HG03575 (cell line): ENCODE measurements around the gene DAPK1.

Experiments
- ATAC-seq: cut with Tn5 transposase; IDR thresholded peaks from one replicate; pipeline ENCODE4 v1.9.1; 2021; ENCODE audit not compliant: unreplicated experiment, insufficient number of reproducible peaks, low FRiP score; ENCODE audit errors: extremely low read depth

Gene DAPK1

GRCh38 chr9:87515006-87515405 lies 17.3 kb downstream of the DAPK1 start:
- ATAC-seq, result no peak

- no peak for ATAC-seq
Measured at GRCh38 chr9:87515588-87516221, 18.0 kb downstream of the DAPK1 start.

GRCh38 chr9:87516222-87516925 lies 18.7 kb downstream of the DAPK1 start:
- ATAC-seq, result no peak

DNA sequence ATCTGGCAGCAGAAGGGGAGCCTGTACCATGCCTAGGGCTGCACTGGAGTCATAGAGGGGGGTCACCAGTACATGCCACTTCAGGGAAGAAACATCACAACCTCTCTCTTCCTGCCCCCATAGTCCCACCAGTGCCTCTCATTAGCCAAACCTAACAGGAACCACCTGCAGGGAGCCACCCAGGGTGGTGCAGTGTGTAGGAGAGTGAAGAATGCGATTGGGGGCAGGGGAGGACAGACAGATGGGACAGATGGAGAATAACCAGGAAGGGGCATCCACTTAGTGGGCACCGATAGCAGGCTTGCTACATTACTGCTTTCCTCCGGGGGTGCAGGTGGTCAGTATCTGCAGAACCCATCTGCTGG lies 19.2 kb downstream of the DAPK1 start:
- no peak for ATAC-seq

GRCh38 chr9:87517732-87518131 lies 20.1 kb downstream of the DAPK1 start:
- no peak for ATAC-seq

DNA sequence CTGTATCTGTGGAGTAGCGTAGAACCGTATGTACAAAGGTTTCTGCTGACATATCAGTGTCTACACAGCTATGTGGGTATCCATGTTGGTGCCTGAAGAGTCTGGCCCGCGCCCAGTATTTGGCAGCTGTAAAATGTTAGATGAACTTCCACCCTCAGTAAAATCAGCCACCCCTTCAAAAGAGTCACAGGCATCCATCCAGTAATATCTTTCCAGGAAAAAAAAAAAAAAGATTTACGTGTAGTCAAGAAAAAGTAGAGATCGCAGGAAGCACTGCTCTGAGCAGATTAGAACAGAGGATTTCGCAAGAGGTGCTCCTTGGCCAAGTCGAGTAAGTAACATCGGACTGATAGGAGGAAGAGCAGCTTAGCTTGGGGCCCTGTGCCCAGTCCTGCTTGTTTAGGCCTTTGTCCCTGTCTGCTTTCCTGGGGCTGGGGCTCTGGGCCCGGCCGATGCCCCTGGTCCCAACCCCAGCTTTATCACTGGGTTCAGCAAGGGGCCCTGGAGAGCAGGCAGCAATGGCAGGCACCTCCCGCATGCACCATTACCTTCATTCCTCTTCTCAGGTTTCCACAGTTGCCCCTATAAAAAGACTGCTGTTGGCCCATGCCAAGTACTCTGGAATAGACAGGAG lies 21.2 kb downstream of the DAPK1 start:
- no peak for ATAC-seq

DNA sequence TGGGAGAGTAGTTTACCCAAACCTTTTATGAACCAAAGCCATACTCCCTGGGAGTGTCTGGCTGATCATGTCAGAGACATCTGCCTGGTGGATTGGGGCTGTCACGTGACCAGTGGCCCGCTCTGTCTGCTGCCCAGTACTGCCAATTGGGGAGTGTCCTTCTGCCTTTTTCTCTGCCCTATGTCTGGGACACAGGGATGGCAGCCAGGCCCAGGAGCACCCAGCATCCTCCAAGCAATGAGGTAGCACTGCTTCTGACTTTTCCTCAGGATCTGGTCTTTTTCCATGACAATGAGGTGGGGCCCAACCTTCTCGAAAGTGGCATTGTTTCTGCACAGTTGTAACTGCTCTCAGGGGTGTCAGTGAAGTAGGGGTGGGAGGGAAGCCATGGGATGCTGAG lies 21.8 kb downstream of the DAPK1 start:
- ATAC-seq, result no peak

DNA sequence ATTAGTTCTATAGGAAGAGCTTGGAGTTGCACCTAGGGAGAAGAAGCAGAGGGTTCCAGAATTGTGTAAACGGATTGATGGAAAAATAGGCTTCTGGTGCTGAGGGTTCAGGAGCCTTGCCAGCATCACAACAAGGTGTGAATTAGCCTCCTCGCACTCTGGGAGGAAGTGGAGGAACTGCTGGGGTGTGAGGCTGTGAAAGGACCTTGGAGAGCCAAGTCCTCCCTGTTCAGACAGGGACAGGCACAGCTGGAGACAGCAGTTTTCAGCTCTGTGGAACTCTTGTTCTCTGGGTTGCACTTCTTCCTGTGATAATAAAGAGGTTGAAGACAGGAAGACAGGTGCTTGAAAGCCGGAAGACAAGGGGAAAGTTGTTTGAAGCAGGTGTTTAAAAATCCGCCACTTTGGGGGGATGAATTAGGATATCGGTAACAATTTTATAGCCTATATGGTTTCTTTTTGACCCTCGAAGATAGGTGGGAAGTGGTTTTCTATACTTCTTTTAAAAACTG lies 22.6 kb downstream of the DAPK1 start:
- ATAC-seq, result no peak

DNA sequence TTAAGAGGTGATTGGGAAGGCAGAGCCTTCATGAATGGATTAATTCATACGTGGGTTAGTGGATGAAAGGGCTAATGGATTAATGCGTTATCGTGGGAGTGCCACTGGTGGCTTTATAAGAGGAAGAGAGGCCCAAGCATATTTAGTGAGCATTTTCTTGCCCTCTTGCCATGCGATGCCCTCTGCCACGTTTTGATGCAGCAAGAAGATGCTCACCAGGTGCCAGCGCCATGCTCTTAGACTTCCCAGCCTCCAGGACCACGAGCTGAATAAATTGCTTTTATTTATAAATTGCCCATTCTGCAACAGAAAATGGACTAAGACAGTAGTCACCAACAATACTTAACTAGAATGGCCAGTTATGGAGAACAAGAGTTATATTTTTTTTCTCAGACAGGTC lies 24.2 kb downstream of the DAPK1 start:
- no peak for ATAC-seq

DNA sequence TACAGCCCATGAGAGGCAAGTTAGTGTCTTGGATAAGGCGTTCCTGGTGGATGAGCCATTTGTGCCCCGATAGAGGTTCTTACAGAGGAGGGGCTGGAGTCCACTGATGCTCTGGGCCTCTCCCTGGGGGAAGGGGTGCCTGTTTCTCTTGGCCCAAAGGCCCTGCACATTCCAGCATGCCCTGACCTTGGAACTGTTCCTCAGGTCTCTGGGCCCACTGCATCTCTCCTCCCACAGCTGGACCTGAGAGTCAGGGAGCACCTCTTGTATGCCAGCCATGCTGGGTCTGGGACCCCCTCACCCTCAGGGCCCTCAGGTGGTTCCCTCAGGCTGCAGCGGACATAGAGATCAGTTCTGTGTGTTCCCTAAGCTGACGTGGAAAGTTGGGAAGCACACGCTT lies 26.4 kb downstream of the DAPK1 start:
- no peak for ATAC-seq

GRCh38 chr9:87525546-87526303 lies 28.1 kb downstream of the DAPK1 start:
- no peak for ATAC-seq

DNA sequence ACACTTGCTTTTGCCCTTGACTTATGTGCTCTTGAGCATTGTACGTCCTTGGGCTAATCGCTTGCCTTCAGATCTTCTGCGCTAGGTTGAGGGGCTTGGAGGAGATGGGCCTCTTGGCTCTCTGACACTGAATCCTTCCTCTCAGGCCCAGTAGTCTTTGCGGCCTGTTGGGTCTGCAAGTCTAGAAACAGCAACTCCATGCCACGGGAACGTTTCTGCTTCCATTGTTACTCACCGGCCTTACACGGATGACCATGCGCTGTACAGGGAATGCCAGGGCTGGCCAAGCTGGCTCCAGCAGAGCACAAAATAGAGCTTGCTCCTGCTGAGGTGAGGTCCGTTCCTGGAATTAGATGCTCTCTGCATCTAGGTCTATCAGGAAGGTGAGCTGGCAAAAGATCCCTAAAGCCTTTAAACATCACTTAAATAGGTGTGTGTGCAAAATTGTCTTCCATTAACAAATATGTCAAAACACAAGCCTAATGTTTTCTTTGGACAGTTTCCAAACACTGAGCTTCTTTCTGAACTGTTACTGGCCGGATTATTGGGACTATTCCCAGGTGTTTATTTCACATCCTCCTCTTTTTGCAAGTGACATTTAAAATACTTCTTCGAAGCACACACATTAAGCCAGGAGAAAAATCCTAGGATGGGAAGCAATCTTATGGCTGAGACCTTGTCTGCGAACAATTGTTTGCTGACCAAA lies 29.7 kb downstream of the DAPK1 start:
- ATAC-seq, result no peak

- ATAC-seq, result no peak
Measured at GRCh38 chr9:87528969-87529368, 31.3 kb downstream of the DAPK1 start.

- no peak for ATAC-seq
Measured at GRCh38 chr9:87529671-87530070, 32.0 kb downstream of the DAPK1 start.

DNA sequence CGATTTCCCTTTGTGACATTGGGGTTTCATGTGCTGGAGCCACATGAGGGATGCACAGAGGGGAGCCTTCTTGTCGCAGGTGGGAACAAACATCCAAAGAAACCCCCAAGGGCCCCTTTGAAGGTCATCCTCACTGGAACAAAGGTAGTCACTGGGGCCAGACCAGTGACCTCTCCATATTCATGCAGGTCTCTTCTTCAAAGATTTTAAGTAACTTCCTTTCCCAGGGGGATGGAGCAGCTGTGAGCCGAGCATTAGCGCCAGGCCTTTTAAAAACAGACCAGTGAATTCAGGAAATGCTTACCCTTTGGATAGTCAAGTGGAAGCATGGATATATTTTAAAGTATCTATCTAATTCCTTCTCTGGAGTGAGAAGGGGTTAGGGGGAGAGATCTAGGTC lies 33.0 kb downstream of the DAPK1 start:
- ATAC-seq, result no peak

DNA sequence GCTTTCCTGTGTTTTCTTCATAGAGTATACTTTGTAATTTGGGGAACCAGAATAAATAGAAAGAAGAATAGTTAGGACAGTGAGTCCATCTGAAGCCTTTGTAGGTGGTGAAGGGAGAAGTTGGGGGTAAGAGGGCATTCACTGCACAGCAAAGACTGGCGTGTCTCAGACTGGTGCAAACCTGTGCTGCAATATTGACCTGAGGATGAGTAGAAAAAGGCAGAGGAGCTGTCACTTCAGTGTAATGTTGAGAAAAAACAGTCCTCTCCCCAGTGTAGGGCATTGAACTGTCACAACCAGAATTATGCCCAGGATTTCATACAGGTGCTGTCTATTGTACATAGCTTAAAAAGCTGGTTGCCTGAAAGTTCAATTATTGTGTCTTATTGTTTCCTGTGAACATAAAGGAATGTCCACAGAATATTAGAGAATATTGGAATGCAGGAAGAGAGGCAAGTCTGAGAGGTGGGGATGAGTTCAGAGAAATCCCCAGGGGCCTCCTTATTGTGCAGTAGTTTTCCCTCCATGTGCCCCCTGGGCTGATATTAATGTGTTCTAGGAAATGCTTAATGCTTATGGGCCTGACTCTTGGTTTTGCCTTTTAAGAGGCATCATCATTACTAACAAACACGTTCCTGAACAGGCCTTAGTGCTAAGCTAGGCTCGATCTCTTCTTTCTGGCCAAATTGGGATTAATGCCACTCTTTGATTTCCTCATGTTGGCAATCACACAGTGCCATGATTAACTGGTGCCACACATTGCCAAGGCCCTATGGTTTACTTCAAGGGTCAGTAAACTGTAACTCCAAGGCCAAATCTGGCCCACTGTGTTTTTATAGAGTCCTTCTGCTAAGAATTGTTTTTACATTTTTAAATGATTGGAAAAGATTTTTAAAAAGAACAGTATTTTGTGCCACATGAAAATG lies 34.0 kb downstream of the DAPK1 start:
- ATAC-seq, result no peak

DNA sequence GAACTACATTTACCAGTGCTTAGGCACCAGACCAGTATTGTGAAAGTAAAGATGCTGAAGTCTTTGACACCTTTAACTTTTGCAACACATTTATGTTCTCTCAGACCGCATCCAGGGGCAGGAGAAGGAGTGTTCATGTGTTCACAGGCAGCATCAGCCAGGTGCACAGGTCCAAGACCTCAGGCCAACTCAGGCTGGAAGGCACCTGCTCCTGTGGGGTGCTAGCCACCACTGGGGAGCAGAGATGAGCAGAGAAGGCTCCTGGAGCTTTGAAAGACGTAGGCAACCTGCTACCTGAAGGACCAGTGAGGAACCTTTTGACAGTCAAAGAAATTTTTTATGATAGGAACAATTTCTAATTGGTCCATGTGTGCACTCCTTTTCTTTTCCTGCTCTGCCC lies 35.6 kb downstream of the DAPK1 start:
- no peak for ATAC-seq

DNA sequence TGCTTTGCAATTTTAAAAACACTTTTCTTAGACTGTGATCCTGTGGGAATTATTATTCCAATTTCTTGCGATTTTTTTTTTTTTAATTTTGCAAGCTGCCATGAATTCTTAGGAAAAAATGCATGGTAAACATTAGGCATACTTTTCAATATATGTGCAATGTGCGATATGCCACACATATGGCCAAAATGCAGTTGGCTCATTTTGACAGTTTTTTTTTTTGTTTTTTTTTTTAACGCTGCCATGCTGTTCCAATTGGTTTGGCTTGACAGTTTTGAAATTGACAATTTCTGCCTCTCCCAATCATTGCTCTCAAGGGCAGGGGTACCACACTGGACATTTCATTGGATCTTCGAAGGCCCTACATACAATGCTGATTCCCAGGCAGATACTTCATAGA lies 36.4 kb downstream of the DAPK1 start:
- ATAC-seq, result no peak
